NCI-H82 treated with DMSO at 0.1 percent for 48 hours (cell line): ENCODE measurements around the gene RBM44.

Experiments used
- DNase-seq: peaks from one replicate; lab custom pipeline; 2025; ENCODE audit not compliant: unreplicated experiment; lab: John Stamatoyannopoulos, UW

RBM44 gene

GRCh38 chr2:237869343-237870102 is 70.9 kb downstream of the RBM44 start:
- no peak for DNase-seq

GRCh38 chr2:237870126-237870525 is 71.5 kb downstream of the RBM44 start:
- no peak for DNase-seq

GRCh38 chr2:237870754-237871651 is 72.4 kb downstream of the RBM44 start:
- DNase-seq, result no peak

GRCh38 chr2:237872178-237872887 is 73.8 kb downstream of the RBM44 start:
- no peak for DNase-seq

- no peak for DNase-seq
Observed at GRCh38 chr2:237873421-237873831, 74.8 kb downstream of the RBM44 start.

GRCh38 chr2:237873897-237874551 is 75.4 kb downstream of the RBM44 start:
- no peak for DNase-seq

GRCh38 chr2:237874585-237875161 is 76.1 kb downstream of the RBM44 start:
- no peak for DNase-seq

- no peak for DNase-seq
Observed at GRCh38 chr2:237875256-237876060, 76.9 kb downstream of the RBM44 start.

- no peak for DNase-seq
Observed at GRCh38 chr2:237876061-237876526, 77.5 kb downstream of the RBM44 start.

- DNase-seq, result no peak
Observed at GRCh38 chr2:237876532-237876931, 78.0 kb downstream of the RBM44 start.

GRCh38 chr2:237876951-237877491 is 78.4 kb downstream of the RBM44 start:
- no peak for DNase-seq

GRCh38 chr2:237877576-237878307 is 79.2 kb downstream of the RBM44 start:
- DNase-seq, result no peak

- DNase-seq, result no peak
Observed at GRCh38 chr2:237878321-237879057, 79.9 kb downstream of the RBM44 start.

GRCh38 chr2:237879058-237879430 is 80.5 kb downstream of the RBM44 start:
- no peak for DNase-seq

GRCh38 chr2:237879991-237880560 is 81.5 kb downstream of the RBM44 start:
- no peak for DNase-seq

- DNase-seq, result no peak
Observed at GRCh38 chr2:237882510-237883481, 84.2 kb downstream of the RBM44 start.
